Measurements from ENCODE around the gene ANKRD39. TPM values are rescaled to one million over a fixed set of nuclear protein-coding genes. Genes with fewer than 3 reads are reported as not detected.

The ANKRD39 gene
- total RNA-seq, 6 donors from 2014 or later: 7.1 to 13.6 (median 11.3) TPM

- WGBS, 2 donors: 98% methylated on average over 8 of the region's 17 CpGs; no CpG with 5 or more reads in 1 of the 2 donors
- Histone ChIP-seq H3K36me3 (peaks cover 3 to 34% (median 15%) of the 10 kb centered on the region in 4 donors), H3K27me3 (no peaks in the 10 kb centered on the region), H3K9me3 (no peaks in the 10 kb centered on the region), H3K4me1 (peaks cover 4 to 7% (median 6%) of the 10 kb centered on the region in 4 donors), H3K4me3 (no peak overlapping the region), H3K27ac (no peak overlapping the region)
- TF ChIP-seq EP300 (IDR thresholded peaks at IDR 0.05): no peak
- no peak for TF ChIP-seq POLR2A (IDR thresholded peaks at IDR 0.05)
- no peak for TF ChIP-seq CTCF (IDR thresholded peaks at IDR 0.05)
- TF ChIP-seq POLR2AphosphoS5 (IDR thresholded peaks at IDR 0.05): no peak
- DNase-seq (no peak), ATAC-seq (ENCODE audit: low FRiP score in 2 of 2) (no peak)
Observed at GRCh38 chr2:96844405-96844808, 13.4 kb downstream of the ANKRD39 start.

GRCh38 chr2:96843538-96844268 is 14.1 kb downstream of the ANKRD39 start, which contains the start of gene ANKRD23:
Gene ANKRD23 (minus strand): TSS chr2:96844021. CDS start chr2:96843992, 29 bp downstream.
- H3K36me3 ChIP-seq: peaks cover 3 to 27% (median 12%) of the 10 kb centered on the region in 4 donors
- 95 to 96% methylated on average over 8 to 14 of the region's 14 CpGs for WGBS, 2 donors
- no peak within 1 kb of the TSS for H3K4me3 ChIP-seq
- TF ChIP-seq POLR2AphosphoS5 (IDR thresholded peaks at IDR 0.05): no peak
- TF ChIP-seq POLR2A (IDR thresholded peaks at IDR 0.05): no peak
- TF ChIP-seq CTCF (IDR thresholded peaks at IDR 0.05): no peak
- TF ChIP-seq EP300 (IDR thresholded peaks at IDR 0.05): no peak
- H3K27me3 ChIP-seq: no peaks in the 10 kb centered on the region
- no peak for DNase-seq
- no peaks in the 10 kb centered on the region for H3K9me3 ChIP-seq
- H3K27ac ChIP-seq: no peak within 1 kb of the TSS
- peaks cover 4 to 13% (median 12%) of the 10 kb centered on the region in 4 donors for H3K4me1 ChIP-seq
- ATAC-seq (ENCODE audit: low FRiP score in 2 of 2): no peak

- 87 to 89% methylated on average over 7 of the region's 7 CpGs for WGBS, 2 donors
- no peak for DNase-seq
- TF ChIP-seq POLR2AphosphoS5 (IDR thresholded peaks at IDR 0.05) (no peak), EP300 (IDR thresholded peaks at IDR 0.05) (no peak), POLR2A (IDR thresholded peaks at IDR 0.05) (no peak), CTCF (IDR thresholded peaks at IDR 0.05) (no peak)
- H3K4me1 ChIP-seq: peaks cover 4 to 13% (median 12%) of the 10 kb centered on the region in 4 donors
- no peak for ATAC-seq (ENCODE audit: low FRiP score in 2 of 2)
- H3K9me3 ChIP-seq: no peaks in the 10 kb centered on the region
- H3K4me3 ChIP-seq: no peak overlapping the region
- H3K27me3 ChIP-seq: no peaks in the 10 kb centered on the region
- no peak overlapping the region for H3K27ac ChIP-seq
- peaks cover 0 to 23% (median 6%) of the 10 kb centered on the region in 4 donors for H3K36me3 ChIP-seq
Observed at GRCh38 chr2:96842600-96842999, 15.2 kb downstream of the ANKRD39 start.

GRCh38 chr2:96841701-96842495 is 15.9 kb downstream of the ANKRD39 start:
- no peak for TF ChIP-seq EP300 (IDR thresholded peaks at IDR 0.05)
- TF ChIP-seq POLR2AphosphoS5 (IDR thresholded peaks at IDR 0.05): no peak
- no peak for TF ChIP-seq CTCF (IDR thresholded peaks at IDR 0.05)
- TF ChIP-seq POLR2A (IDR thresholded peaks at IDR 0.05): no peak
- H3K36me3 ChIP-seq: peaks cover 0 to 21% (median 7%) of the 10 kb centered on the region in 4 donors
- no peaks in the 10 kb centered on the region for H3K27me3 ChIP-seq
- 87 to 91% methylated on average over 16 of the region's 16 CpGs for WGBS, 2 donors
- ATAC-seq (ENCODE audit: low FRiP score in 2 of 2): no peak
- H3K4me3 ChIP-seq: no peak overlapping the region
- H3K9me3 ChIP-seq: no peaks in the 10 kb centered on the region
- H3K27ac ChIP-seq: no peak overlapping the region
- DNase-seq: no peak
- peaks cover 4 to 13% (median 12%) of the 10 kb centered on the region in 4 donors for H3K4me1 ChIP-seq
